ENCODE results near the gene NELL1.

NELL1 gene

GRCh38 chr11:21316591-21316990 is 647.2 kb downstream of the NELL1 start:
- no peak for TF ChIP-seq CTCF (IDR thresholded peaks at IDR 0.05; ENCODE audit: insufficient read depth, low read depth, low read length, missing control alignments)
- no peak overlapping the region for H3K4me3 ChIP-seq (ENCODE audit: low read depth, low read length)
- no peak for DNase-seq (ENCODE audit: low read depth)

GRCh38 chr11:21321072-21321471 is 651.7 kb downstream of the NELL1 start:
- H3K4me3 ChIP-seq (ENCODE audit: low read depth, low read length): no peak overlapping the region
- no peak for TF ChIP-seq CTCF (IDR thresholded peaks at IDR 0.05; ENCODE audit: insufficient read depth, low read depth, low read length, missing control alignments)
- no peak for DNase-seq (ENCODE audit: low read depth)

- no peak for TF ChIP-seq CTCF (IDR thresholded peaks at IDR 0.05; ENCODE audit: insufficient read depth, low read depth, low read length, missing control alignments)
- no peak for DNase-seq (ENCODE audit: low read depth)
- no peak overlapping the region for H3K4me3 ChIP-seq (ENCODE audit: low read depth, low read length)
Observed at GRCh38 chr11:21321530-21321929, 652.1 kb downstream of the NELL1 start.

GRCh38 chr11:21323617-21324016 is 654.2 kb downstream of the NELL1 start:
- no peak overlapping the region for H3K4me3 ChIP-seq (ENCODE audit: low read depth, low read length)
- DNase-seq (ENCODE audit: low read depth): no peak
- no peak for TF ChIP-seq CTCF (IDR thresholded peaks at IDR 0.05; ENCODE audit: insufficient read depth, low read depth, low read length, missing control alignments)

- TF ChIP-seq CTCF (IDR thresholded peaks at IDR 0.05; ENCODE audit: insufficient read depth, low read depth, low read length, missing control alignments): no peak
- DNase-seq (ENCODE audit: low read depth): no peak
- no peak overlapping the region for H3K4me3 ChIP-seq (ENCODE audit: low read depth, low read length)
Observed at GRCh38 chr11:21343204-21343603, 673.8 kb downstream of the NELL1 start.

GRCh38 chr11:21346361-21346760 is 677.0 kb downstream of the NELL1 start:
- no peak for DNase-seq (ENCODE audit: low read depth)

More at GRCh38 chr11:21346361-21346760, 677.0 kb downstream of the NELL1 start:
- H3K4me3 ChIP-seq (ENCODE audit: low read depth, low read length): no peak overlapping the region
- no peak for TF ChIP-seq CTCF (IDR thresholded peaks at IDR 0.05; ENCODE audit: insufficient read depth, low read depth, low read length, missing control alignments)

Measured in GM12865 (cell line).